Small intestine (tissue), 7 donors: ENCODE data around the gene OR52N2. TPM values are rescaled to one million over a fixed set of nuclear protein-coding genes. Genes with fewer than 3 reads are reported as not detected.

Experiments
- DNase-seq, 2 donors: peaks; one replicate each; pipeline versions ENCODE4 v3.0.0 to v3.0.0-alpha.2; 2013
- FAIRE-seq: peaks from 2 replicates; lab custom pipeline; 2012; peaks lifted over from hg19 to GRCh38; lab: Jason Lieb, UNC
- H3K27ac ChIP-seq, 3 donors: one replicate each; pipeline ENCODE4 v1.5.1; 2013; ENCODE audit warnings: low read length in 2 of 3, mild to moderate bottlenecking in 2 of 3, control low read depth in 1 of 3, inconsistent platforms in 1 of 3, low read depth in 1 of 3, moderate library complexity in 1 of 3
- H3K27me3 ChIP-seq, 3 donors: one replicate each; pipeline ENCODE4 v1.6.1; 2013; ENCODE audit warnings: low read length in 3 of 3, inconsistent platforms in 1 of 3; ENCODE audit not compliant: control insufficient read depth in 3 of 3, insufficient read depth in 3 of 3
- H3K36me3 ChIP-seq, 3 donors: one replicate each; pipeline ENCODE4 v1.6.1; 2013; ENCODE audit warnings: low read length in 3 of 3, inconsistent platforms in 1 of 3, low read depth in 1 of 3, mild to moderate bottlenecking in 1 of 3, moderate library complexity in 1 of 3; ENCODE audit not compliant: control insufficient read depth in 3 of 3, insufficient read depth in 2 of 3
- H3K4me1 ChIP-seq, 3 donors: one replicate each; pipeline ENCODE4 v1.6.1; 2013; ENCODE audit warnings: low read length in 2 of 3, inconsistent platforms in 1 of 3, low read depth in 1 of 3, mild to moderate bottlenecking in 1 of 3, moderate library complexity in 1 of 3; ENCODE audit not compliant: control insufficient read depth in 3 of 3, insufficient read depth in 2 of 3
- H3K4me3 ChIP-seq, 3 donors: one replicate each; pipeline ENCODE4 v1.5.1; 2013; ENCODE audit warnings: low read length in 3 of 3, control low read depth in 1 of 3, inconsistent platforms in 1 of 3, low read depth in 1 of 3, mild to moderate bottlenecking in 1 of 3, moderate library complexity in 1 of 3
- H3K9me3 ChIP-seq, 2 donors: one replicate each; pipeline ENCODE4 v1.6.1; 2013; ENCODE audit warnings: low read depth in 1 of 2, low read length in 1 of 2; ENCODE audit not compliant: control insufficient read depth in 2 of 2, insufficient read depth in 1 of 2
- WGBS, 3 donors: extraction: QIAGEN DNeasy Blood & Tissue Kit; methylation state at CpG; one replicate each; pipeline ENCODE4 v1.1.7; 2013; 5-methylcytosine and 5-hydroxymethylcytosine counted together
- polyA plus RNA-seq, 4 donors: library from polyadenylated mRNA; stranded (reverse) in 3 of 4; unstranded in 1 of 4; fragments of 200-250 nt in 3 of 4; fragments of 120-200 nt in 1 of 4; gene quantifications; one replicate each; pipeline versions ENCODE4 v1.2.1 to v1.2.3, GENCODE V29; 2013
- donor health status: healthy with polysubstance abuse.
- donor health status: control.
- donor health status: control.
- donor health status: Bipolar disorder and iron deficiency.
- donor health status: healthy.

The OR52N2 gene
- polyA plus RNA-seq, 4 donors = 0.12 TPM; not detected in 3

- no peak overlapping the region for H3K27ac ChIP-seq
- no peaks in the 10 kb centered on the region for H3K4me1 ChIP-seq
- FAIRE-seq (no peak), DNase-seq (no peak)
- H3K27me3 ChIP-seq = no peaks in the 10 kb centered on the region
- H3K36me3 ChIP-seq = no peaks in the 10 kb centered on the region
- H3K9me3 ChIP-seq = no peaks in the 10 kb centered on the region
- no peak overlapping the region for H3K4me3 ChIP-seq
Observed at GRCh38 chr11:5847711-5848110, 39.0 kb downstream of the OR52N2 start.

- Histone ChIP-seq H3K9me3 (no peaks in the 10 kb centered on the region), H3K4me1 (no peaks in the 10 kb centered on the region), H3K36me3 (no peaks in the 10 kb centered on the region), H3K4me3 (no peak overlapping the region), H3K27ac (no peak overlapping the region), H3K27me3 (no peaks in the 10 kb centered on the region)
- no peak for DNase-seq
- WGBS, 3 donors = 91 to 96% (median 94%) methylated on average over 1 of the region's 1 CpG
- FAIRE-seq = no peak
Observed at GRCh38 chr11:5851002-5851401, 42.3 kb downstream of the OR52N2 start.

- Histone ChIP-seq H3K27me3 (no peaks in the 10 kb centered on the region), H3K27ac (no peak within 1 kb of the TSS), H3K36me3 (no peaks in the 10 kb centered on the region), H3K4me1 (no peaks in the 10 kb centered on the region), H3K9me3 (no peaks in the 10 kb centered on the region), H3K4me3 (no peak within 1 kb of the TSS)
- no peak for DNase-seq
- WGBS, 3 donors = 92 to 98% (median 93%) methylated on average over 3 of the region's 3 CpGs
- no peak for FAIRE-seq
Observed at GRCh38 chr11:5857590-5857989, 48.9 kb downstream of the OR52N2 start, which contains the start of gene OR52E8. OR52E8 (minus strand) TSS chr11:5857690; CDS start chr11:5857690, 0 bp downstream.

GRCh38 chr11:5865826-5866225 is 57.1 kb downstream of the OR52N2 start:
- DNase-seq = no peak
- 72 to 91% (median 88%) methylated on average over 2 of the region's 2 CpGs for WGBS, 3 donors
- no peak for FAIRE-seq
- peaks cover 0 to 3% of the 10 kb centered on the region in 2 donors for H3K9me3 ChIP-seq
- H3K4me1 ChIP-seq = no peaks in the 10 kb centered on the region
- no peak overlapping the region for H3K27ac ChIP-seq
- H3K4me3 ChIP-seq = no peak overlapping the region
- no peaks in the 10 kb centered on the region for H3K36me3 ChIP-seq
- no peaks in the 10 kb centered on the region for H3K27me3 ChIP-seq

Other genes with a start within 250 kb of the OR52N2 start
- under 1 TPM in 1 of 4 donors, not detected in 3; 0.04 TPM for gene OR52B6, start 228.0 kb upstream of the OR52N2 start, polyA plus RNA-seq
- 1 to 10 TPM in 2 of 4 donors, under 1 TPM in 1, not detected in 1; 0.54 to 3.0 (median 1.1) TPM for gene TRIM6, start 212.3 kb upstream of the OR52N2 start, polyA plus RNA-seq
- 10 to 100 TPM in 1 of 4 donors, 1 to 10 TPM in 3; 4.1 to 11.0 (median 7.5) TPM for gene TRIM34, start 183.9 kb upstream of the OR52N2 start, polyA plus RNA-seq
- gene TRIM5, start 123.8 kb upstream of the OR52N2 start, polyA plus RNA-seq = 10 to 100 TPM in 3 of 4 donors, 1 to 10 TPM in 1; 6.5 to 22.0 (median 11.5) TPM
- gene TRIM22, start 119.1 kb upstream of the OR52N2 start, polyA plus RNA-seq = 10 to 100 TPM in 3 of 4 donors, 1 to 10 TPM in 1; 7.4 to 19.2 (median 10.9) TPM
- under 1 TPM in 1 of 4 donors, not detected in 3; 0.03 TPM for gene OR56B1, start 72.5 kb upstream of the OR52N2 start, polyA plus RNA-seq
- under 1 TPM in 1 of 4 donors, not detected in 3; 0.06 TPM for gene OR52N4, start 54.7 kb upstream of the OR52N2 start, polyA plus RNA-seq
- gene OR52N5, start 25.6 kb upstream of the OR52N2 start, polyA plus RNA-seq = not detected
- not detected for gene OR52N1, start 17.7 kb upstream of the OR52N2 start, polyA plus RNA-seq
- gene OR52E6, start 33.0 kb downstream of the OR52N2 start, polyA plus RNA-seq = not detected
- not detected for gene OR52E8, start 48.8 kb downstream of the OR52N2 start, polyA plus RNA-seq
- gene OR52E4, start 71.7 kb downstream of the OR52N2 start, polyA plus RNA-seq = not detected
- not detected for gene OR52E5, start 84.3 kb downstream of the OR52N2 start, polyA plus RNA-seq
- gene OR56A3, start 133.3 kb downstream of the OR52N2 start, polyA plus RNA-seq = not detected
- gene OR56A5, start 159.6 kb downstream of the OR52N2 start, polyA plus RNA-seq = not detected
- not detected for gene OR52L1, start 178.1 kb downstream of the OR52N2 start, polyA plus RNA-seq
- gene OR56A4, start 198.0 kb downstream of the OR52N2 start, polyA plus RNA-seq = under 1 TPM in 1 of 4 donors, not detected in 3; 0.01 TPM
- gene OR56A1, start 221.8 kb downstream of the OR52N2 start, polyA plus RNA-seq = under 1 TPM in 1 of 4 donors, not detected in 3; under 0.01 TPM